Endometrial microvascular endothelial cells (primary cell): ENCODE results near the gene JPT1. TPM values are rescaled to one million over a fixed set of nuclear protein-coding genes. Genes with fewer than 3 reads are reported as not detected.
"Not testable (repeated sequence)": the region's sequence is repeated elsewhere in the genome, so short reads cannot be mapped to it uniquely, and the experiment has no call there.

Source experiments
- in situ Hi-C: cut with HindIII; loops from 2 replicates; pipeline ENCODE4 v1.10.0; 2017; ENCODE audit warnings: low sequenced_read_pairs, low pct_unique_long_range_greater_than_20kb; ENCODE audit errors: inconsistent ontology term
- total RNA-seq: library from RNA; depleted of rRNA; stranded (reverse); fragments of >200 nt; gene quantifications from one replicate; pipeline ENCODE4 v1.2.3, GENCODE V29; 2015; ENCODE audit errors: inconsistent ontology term

JPT1 gene
- total RNA-seq: 432 TPM

- in situ Hi-C loops: no loop called here
Observed at GRCh38 chr17:75154195-75155106, at the start of gene JPT1. TSS of gene JPT1 (minus strand) at chr17:75154512. CDS start at chr17:75154397, 115 bp downstream.

GRCh38 chr17:75199886-75200618 is 45.7 kb upstream of the JPT1 start:
- in situ Hi-C loops: loop anchor here (25.0 kb wide), 1 partner anchor 138 kb away; no protein-coding TSS in a partner anchor

- in situ Hi-C loops: no loop called here
Observed at GRCh38 chr17:75194879-75195278, 40.6 kb upstream of the JPT1 start.

- in situ Hi-C loops: no loop called here
Observed at GRCh38 chr17:75191584-75191983, 37.3 kb upstream of the JPT1 start.

- in situ Hi-C loops: no loop called here
Observed at GRCh38 chr17:75188614-75189013, 34.3 kb upstream of the JPT1 start.

GRCh38 chr17:75183999-75184884 is 29.9 kb upstream of the JPT1 start:
- in situ Hi-C loops: no loop called here

GRCh38 chr17:75182569-75183436 is 28.5 kb upstream of the JPT1 start, which contains the start of gene SUMO2:
TSS of gene SUMO2 (minus strand) at chr17:75182959. CDS start at chr17:75182834, 125 bp downstream.
- in situ Hi-C loops: no loop called here

- in situ Hi-C loops: no loop called here
Observed at GRCh38 chr17:75182319-75182568, 27.9 kb upstream of the JPT1 start.

GRCh38 chr17:75181608-75182318 is 27.5 kb upstream of the JPT1 start:
- in situ Hi-C loops: no loop called here

GRCh38 chr17:75181110-75181509 is 26.8 kb upstream of the JPT1 start:
- in situ Hi-C loops: no loop called here

- in situ Hi-C loops: no loop called here
Observed at GRCh38 chr17:75178453-75178852, 24.1 kb upstream of the JPT1 start.

- in situ Hi-C loops: no loop called here
Observed at GRCh38 chr17:75176625-75177024, 22.3 kb upstream of the JPT1 start.

- in situ Hi-C loops: no loop called here
Observed at GRCh38 chr17:75174996-75175395, 20.7 kb upstream of the JPT1 start.

- in situ Hi-C loops: no loop called here
Observed at GRCh38 chr17:75173526-75173925, 19.2 kb upstream of the JPT1 start.

GRCh38 chr17:75168998-75169397 is 14.7 kb upstream of the JPT1 start:
- in situ Hi-C loops: no loop called here

- in situ Hi-C loops: not testable (repeated sequence)
Observed at GRCh38 chr17:75164606-75165005, 10.3 kb upstream of the JPT1 start.

- in situ Hi-C loops: no loop called here
Observed at GRCh38 chr17:75163074-75163473, 8.8 kb upstream of the JPT1 start.

GRCh38 chr17:75160211-75160610 is 5.9 kb upstream of the JPT1 start:
- in situ Hi-C loops: no loop called here
